AG08395 (cell line): ENCODE results near the gene WDR47.
A peak's percentile ranks its signal among the peaks of the same experiment; 100 is the strongest.
"Not testable (repeated sequence)": the region's sequence is repeated elsewhere in the genome, so short reads cannot be mapped to it uniquely, and the experiment has no call there.

Experiments
- DNase-seq: peaks from one replicate; pipeline ENCODE4 v3.0.0; 2012; ENCODE audit warnings: mixed read lengths, low spot score

The WDR47 gene

GRCh38 chr1:108962681-108963051, 79.2 kb downstream of the WDR47 start:
- DNase-seq, result no peak

DNA sequence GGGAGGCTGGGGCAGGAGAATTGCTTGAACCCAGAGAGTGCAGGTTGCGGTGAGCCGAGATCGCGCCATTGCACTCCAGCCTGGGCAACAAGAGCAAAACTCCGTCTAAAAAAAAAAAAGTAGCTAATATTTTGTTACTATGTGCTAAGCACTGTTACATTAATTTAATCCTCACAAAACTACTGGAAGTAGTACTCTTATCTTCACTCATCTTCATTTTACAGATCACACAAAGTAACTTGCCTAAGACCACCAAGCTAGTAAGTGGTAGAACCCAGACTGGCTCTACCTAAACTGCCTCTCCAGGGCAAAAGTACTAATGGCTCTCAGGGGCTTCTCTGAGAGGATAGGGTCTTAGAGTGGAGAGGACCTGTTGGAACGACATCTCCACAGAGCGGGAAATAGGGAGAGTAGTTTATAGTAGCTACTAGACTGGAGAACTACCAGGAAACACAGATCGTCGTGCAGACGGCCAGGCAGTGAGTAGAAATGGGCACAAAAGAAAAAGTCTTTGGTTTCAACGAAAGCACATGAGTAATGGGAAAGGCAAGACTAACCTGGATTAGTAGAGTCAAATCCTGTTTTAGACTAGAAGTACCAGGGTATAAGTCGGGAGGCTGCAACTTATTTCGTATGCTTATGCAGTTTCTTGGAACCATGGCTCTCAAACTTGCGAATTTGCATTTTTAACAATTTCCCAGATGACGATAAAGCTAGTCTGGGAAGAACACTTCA, 80.0 kb downstream of the WDR47 start:
- no peak for DNase-seq

- DNase-seq, result no peak
These were observed 80.7 kb downstream of the WDR47 start for GRCh38 chr1:108961198-108961597.

DNA sequence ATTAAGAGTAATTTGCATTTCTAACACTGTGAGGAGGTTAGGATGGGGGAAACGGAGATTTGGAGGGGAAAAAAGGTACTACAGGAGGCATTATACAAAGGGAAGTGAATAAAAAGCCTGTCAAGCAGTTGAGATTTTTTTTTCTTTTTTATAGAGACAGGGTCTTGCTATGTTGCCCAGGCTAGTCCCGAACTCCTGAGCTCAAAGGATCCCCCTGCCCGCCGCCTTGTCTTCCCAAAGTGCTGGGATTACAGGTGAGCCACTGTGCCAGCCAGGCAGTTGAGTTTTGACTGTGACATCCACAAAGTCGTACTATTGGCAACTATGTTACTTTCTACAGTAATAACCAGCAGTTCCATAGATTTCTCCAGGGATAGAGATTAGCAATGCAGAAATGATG, 81.2 kb downstream of the WDR47 start:
- DNase-seq, result no peak

GRCh38 chr1:108957888-108958287, 84.0 kb downstream of the WDR47 start:
- no peak for DNase-seq

DNA sequence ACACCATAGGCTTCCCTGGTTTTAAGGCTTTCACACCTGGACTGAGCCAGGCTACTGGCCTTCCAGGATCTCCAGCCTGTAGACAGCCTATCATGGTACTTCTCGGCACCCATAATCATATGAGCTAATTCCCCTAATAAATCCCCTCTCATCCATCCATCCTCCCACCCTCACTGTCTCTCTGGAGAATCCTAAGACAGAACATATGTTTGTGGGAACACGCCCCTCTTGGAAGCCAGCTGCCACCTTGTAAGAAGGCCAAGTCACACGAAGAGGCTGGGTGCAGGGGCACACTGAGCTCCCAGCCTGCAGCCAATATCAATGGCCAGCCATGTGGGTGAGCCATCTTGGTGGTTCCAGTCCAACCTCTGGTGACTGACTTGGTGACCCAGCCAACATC, 86.0 kb downstream of the WDR47 start:
- no peak for DNase-seq

- DNase-seq, result no peak
These were observed 86.8 kb downstream of the WDR47 start for GRCh38 chr1:108955111-108955510.

DNA sequence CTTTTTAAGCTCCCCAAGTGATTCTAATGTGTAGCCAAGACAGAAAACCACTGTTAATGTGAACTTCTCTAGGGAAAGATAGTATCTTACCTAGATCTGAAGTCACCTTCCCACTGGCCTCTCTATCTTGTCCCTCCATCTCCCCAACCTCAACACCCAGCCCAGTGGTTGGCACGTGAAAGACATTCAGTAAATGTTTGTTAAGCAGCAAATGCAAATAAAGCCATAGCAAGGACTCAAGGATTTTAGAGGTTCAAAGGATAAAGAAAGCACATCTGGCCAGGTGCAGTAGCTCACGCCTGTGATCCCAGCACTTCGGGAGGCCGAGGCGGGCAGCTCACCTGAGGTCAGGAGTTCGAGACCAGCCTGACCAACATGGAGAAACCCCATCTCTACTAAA, 88.5 kb downstream of the WDR47 start:
- no peak for DNase-seq

DNA sequence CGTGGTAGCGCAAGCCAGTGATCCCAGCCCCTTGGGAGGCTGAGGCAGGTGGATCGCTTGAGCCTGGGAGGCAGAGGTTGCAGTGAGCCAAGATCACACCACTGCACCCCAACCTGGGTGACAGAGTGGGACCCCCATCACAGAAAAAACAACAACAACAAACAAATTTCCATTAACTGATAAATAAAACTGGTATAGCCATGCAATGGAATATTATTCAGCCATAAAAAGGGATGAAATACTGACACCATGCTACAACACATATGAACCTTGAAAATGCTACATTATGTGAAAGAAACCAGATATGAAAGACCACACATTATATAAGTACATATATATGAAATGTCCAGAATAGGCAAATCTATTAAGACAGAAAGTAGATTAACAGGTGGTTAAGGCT, 90.7 kb downstream of the WDR47 start:
- DNase-seq, result no peak

DNA sequence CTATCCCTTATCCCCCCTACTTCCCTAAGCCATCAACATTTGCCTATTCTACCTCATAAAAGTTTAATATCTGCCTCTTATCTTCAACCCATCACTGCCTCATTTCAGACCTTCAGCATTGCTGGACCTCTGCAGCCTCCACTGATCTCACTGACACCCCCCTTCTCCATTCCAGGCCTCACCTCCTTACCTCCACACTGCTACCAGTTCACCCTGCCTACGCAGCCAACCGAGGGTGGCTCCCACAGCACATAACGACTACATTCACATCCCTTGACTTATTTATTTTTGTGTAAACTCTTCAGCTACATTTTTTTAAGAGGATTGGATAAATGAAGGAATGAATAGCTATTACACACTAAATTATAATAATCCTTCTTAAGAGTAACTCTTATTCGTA, 92.9 kb downstream of the WDR47 start:
- no peak for DNase-seq

GRCh38 chr1:108947871-108948525, 93.9 kb downstream of the WDR47 start:
- DNase-seq, result peak; percentile 24

GRCh38 chr1:108936170-108936569, 105.7 kb downstream of the WDR47 start:
- no peak for DNase-seq

DNA sequence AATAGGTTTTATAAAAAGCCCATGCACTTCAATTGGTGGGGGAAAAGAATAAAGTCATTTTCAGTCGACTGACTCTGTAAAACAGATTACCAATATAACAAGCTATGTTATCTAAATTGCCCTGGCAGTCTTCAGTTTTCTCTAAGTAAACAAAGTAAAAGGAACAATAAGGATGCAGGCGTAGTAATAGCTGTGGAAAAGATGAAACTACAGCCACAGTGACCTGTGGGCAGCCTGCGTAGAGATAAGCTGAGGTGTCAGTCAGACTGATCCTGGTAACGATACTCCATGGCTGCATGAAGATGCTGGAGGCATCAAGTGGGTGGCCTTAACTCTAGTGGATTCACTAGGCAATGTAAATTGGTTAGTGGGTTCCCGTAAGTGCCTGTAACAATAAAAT, 108.0 kb downstream of the WDR47 start:
- no peak for DNase-seq

DNA sequence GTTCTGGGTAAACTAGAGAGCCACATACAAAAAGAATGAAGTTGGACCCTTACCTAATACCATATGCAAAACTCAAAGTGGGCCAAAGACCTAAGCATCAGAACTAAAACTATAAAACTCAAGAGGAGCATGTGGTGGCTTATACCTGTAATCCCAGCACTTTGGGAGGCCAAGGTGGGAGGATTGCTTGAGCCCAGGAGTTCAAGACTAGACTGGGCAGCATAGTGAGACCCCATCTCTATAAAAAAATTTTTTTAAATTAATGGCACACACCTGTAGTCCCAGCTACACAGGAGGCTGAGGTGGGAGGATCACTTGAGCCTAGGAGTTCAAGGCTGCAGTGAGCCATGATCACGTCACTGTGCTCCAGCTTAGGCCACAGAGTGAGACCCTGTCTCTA, 114.3 kb downstream of the WDR47 start:
- not testable (repeated sequence) for DNase-seq

GRCh38 chr1:108925920-108926319, 116.0 kb downstream of the WDR47 start:
- no peak for DNase-seq
